H54 (cell line): ENCODE results near the gene ABCA13.

Experiments used
- DNase-seq: peaks from one replicate; pipeline ENCODE4 v3.0.0; 2011; ENCODE audit warnings: low spot score, mixed read lengths; ENCODE audit not compliant: insufficient read length
- FAIRE-seq: peaks from 3 replicates; lab custom pipeline; 2011; peaks lifted over from hg19 to GRCh38; lab: Jason Lieb, UNC
- POLR2A ChIP-seq: IDR thresholded peaks from 2 replicates; pipeline ENCODE4 v1.6.1; 2011; ENCODE audit warnings: low read depth, mild to moderate bottlenecking, low read length

Gene ABCA13

DNA sequence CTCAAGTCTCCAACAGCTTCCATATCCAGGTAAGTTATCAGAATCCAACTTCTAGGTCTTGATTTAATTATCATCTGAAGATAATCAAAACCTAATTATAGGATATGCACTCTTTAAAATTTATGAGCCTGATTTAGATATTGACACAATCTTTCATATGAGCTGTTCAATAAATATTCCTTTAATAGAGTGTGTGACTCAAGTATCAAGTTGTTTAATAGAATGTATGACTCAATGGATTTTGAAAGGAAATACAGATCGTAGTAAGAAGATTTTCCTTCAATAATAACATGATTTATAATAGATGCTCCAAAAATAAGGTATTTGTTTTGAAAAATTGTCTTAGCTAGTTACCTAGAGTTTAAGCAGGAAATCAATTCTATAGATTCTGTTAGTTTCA, 97.8 kb downstream of the ABCA13 start:
- no peak for TF ChIP-seq POLR2A
- DNase-seq (no peak), FAIRE-seq (no peak)

DNA sequence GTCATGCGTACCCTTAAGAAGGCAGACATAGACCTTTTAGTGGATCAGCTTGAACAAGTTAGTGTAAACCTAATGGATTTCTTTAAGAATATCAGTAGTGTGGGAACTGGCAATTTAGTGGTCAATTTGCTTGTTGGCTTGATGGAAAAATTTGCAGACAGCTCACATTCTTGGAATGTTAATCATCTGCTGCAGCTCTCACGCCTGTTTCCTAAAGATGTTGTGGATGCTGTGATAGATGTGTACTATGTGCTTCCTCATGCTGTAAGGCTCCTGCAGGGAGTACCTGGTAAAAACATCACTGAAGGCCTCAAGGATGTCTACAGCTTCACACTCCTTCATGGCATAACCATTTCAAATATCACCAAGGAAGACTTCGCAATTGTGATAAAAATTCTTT, 103.4 kb downstream of the ABCA13 start:
- DNase-seq = no peak
- peak; percentile 50 for FAIRE-seq
- no peak for TF ChIP-seq POLR2A

DNA sequence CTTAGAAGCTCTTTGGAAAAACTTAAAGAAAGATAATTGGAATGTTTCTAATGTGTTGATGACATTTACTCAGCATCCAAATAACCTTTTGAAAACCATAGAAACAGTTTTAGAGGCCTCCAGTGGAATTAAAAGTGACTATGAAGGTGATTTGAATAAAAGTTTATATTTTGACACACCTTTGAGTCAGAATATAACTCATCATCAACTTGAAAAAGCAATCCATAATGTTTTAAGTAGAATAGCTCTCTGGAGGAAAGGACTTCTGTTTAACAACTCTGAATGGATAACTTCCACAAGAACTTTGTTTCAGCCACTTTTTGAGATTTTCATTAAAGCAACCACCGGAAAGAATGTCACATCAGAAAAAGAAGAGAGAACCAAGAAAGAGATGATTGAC, 108.2 kb downstream of the ABCA13 start:
- no peak for FAIRE-seq
- no peak for DNase-seq
- no peak for TF ChIP-seq POLR2A

DNA sequence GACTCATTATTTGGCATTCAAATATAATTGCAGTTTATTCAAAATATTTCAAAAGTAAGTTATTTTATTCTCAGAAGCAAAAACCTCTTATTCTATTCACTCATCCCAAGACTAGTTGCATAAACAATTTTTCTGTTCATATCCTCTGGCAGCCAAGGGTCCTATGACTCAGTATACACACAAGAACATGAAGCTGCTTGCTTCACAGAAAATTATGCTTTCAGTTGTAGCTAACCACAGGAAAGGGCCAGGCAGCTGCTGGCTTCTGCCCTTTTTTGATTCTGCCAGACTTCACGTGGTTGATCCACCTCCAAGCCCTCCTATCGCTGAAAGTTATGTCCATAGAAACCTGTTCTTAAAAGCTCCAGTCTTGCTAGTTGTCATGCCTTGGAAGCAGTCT, 108.8 kb downstream of the ABCA13 start:
- no peak for TF ChIP-seq POLR2A
- no peak for FAIRE-seq
- no peak for DNase-seq

GRCh38 chr7:48285373-48285772, 114.1 kb downstream of the ABCA13 start:
- no peak for DNase-seq
- no peak for TF ChIP-seq POLR2A
- FAIRE-seq = no peak

DNA sequence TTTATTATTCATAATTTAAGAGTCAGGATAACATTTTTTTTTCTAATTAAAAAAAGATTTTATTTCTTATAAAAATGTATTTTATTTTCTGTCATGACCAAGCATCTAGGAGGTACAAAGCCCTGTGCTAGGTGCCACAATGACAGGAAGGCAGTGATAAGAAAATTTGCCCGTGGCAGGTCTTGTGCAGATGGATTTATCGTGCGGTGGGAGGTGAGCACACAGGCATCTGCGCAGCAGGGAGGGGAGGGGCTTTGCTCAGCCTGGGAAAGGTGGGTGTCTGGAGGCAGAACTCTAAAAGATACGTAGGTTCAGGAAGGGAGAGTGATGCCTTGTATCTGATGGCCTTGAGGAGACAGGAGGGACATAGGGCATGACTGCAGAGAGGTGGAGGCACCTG, 115.6 kb downstream of the ABCA13 start:
- TF ChIP-seq POLR2A = no peak
- FAIRE-seq (no peak), DNase-seq (no peak)

DNA sequence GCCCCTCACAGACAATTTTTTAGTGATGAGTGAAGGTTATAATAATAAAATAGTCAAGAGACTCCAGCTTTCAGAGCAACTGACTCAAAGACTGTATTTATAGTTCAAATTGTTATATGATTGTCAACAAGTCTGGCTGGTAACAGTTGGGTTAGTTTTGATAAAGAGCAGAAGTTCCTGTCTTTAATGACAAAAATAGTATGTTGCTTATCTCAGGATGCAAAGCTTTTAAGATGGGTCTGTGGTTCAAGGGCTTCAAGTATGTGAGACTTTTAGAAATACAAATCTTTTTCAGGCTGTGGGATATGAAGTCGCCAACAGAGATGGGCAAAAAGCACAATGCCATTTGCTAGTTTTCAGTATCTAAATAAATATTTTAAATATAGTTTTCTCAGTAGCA, 118.4 kb downstream of the ABCA13 start:
- FAIRE-seq (no peak), DNase-seq (no peak)
- no peak for TF ChIP-seq POLR2A

DNA sequence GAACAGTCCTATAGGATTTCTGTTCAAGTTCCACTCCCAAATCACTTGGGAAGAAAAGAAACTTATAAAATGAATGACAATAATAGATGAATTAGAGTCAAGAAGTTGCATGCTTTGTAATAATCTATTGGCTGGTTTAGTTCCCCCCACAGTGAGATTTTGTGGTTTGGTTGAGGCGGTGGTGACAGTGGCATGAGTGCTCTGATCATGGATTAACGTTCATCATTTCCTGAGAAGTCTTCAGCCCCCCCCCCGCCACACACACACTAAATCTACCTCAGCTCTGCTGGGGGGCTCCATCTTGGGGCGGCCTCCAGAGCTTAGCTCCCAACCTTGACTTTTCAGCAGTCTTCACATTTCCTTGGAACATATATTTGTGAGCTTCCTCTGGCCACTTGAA, 121.7 kb downstream of the ABCA13 start:
- DNase-seq (no peak), FAIRE-seq (no peak)
- TF ChIP-seq POLR2A = no peak

DNA sequence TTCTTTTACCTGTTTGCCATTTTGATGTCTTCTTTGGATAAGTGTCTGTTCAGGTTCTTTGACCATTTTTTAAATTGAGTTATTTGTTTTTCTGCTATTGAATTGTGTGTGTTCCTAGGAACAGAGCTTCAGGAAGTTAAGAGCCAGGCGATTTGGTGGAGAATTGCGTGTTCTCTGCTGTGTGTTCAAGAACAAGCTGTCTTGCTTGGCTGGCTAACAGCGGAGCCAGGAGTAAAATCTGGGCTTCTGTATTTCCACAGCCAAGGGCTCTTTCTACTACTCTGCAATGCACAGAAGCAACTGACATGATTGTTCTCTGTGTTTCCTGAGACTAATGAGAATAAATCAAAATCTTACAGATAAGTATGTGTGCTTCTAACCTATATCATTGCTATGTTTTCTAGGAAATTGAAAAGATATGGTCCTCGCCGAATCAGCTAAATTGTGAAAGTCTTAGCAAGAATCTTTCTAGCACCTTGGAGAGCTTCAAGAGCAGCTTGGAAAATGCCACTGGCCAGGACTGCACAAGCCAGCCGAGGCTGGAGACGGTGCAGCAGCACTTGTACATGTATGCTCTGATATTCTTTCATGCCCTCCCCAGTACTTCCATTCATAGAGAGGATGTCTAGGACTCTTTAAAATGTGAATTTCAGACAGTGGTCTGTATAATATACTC, 124.2 kb downstream of the ABCA13 start:
- TF ChIP-seq POLR2A = no peak
- no peak for FAIRE-seq
- no peak for DNase-seq

DNA sequence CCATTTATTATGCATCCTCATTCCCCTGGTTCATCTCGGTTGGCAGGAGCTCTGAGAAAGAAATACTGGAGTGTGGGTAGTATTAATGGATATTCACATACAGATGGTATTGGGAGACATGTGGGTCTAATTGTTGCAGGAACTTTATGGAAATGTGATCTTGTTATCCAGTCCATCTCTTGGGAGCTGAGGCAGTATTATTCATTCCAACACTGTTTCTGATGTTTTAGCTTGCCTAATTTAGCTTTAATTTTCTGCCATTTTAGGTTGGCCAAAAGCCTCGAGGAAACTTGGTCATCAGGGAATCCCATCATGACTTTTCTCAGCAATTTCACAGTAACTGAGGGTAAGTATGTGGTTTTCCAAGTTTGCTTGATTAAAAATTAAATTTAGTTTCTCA, 125.7 kb downstream of the ABCA13 start:
- DNase-seq = no peak
- TF ChIP-seq POLR2A = no peak
- FAIRE-seq = no peak

- FAIRE-seq (peak; percentile 82), DNase-seq (peak; percentile 35)
Observed at GRCh38 chr7:48298779-48299178, 127.5 kb downstream of the ABCA13 start.

DNA sequence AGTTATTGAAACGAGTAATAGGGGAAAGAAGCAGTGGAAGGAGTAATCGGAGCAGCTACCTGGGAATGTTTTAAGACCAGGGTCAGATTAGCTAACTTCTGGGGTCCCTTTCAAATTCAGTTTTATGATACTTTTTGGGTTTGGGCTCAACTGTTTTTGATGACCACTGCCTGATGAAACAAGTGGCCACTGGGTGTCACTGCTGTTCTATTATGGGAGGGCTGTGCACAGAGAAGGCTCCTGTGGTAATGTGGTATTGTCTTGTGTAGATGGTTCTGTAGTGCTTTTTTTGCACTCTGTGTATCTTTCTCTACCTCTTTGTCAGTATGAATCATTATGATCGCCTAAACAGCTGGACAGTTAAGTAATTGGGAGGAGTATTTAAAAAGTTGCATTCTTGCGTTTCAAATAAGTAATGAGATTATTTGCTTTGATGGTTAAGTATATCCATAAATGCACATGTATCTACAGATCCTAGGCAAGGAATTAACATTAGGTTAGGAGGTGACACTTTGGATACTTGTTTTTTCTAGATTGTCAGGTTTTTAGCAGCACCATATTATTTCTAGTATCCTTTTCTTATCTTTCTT, 128.4 kb downstream of the ABCA13 start:
- TF ChIP-seq POLR2A = no peak
- FAIRE-seq (peak; percentile 86), DNase-seq (peak; percentile 64)

More at GRCh38 chr7:48298779-48299178, 127.5 kb downstream of the ABCA13 start:
- TF ChIP-seq POLR2A = no peak

- DNase-seq = no peak
- no peak for TF ChIP-seq POLR2A
- no peak for FAIRE-seq
Observed at GRCh38 chr7:48300301-48300700, 129.0 kb downstream of the ABCA13 start.

DNA sequence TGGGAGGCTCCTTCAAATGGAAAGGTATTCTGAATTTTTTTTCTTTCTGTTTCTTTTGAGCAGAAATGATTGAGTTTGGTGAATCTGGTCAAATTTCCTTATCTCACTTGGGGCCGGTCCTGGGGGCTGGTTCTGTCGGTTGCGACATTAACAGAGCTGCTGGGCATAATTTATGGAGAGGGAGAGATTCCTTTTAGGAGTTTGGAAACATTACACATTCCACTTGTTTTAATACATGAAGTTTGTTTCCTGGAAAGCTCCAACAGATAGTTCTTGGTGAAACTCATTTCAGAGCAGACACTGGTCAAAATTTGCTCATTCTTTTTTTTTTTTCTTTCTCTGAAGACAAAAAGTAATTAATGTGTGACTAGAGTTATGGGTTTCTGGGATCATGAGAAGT, 129.9 kb downstream of the ABCA13 start:
- no peak for TF ChIP-seq POLR2A
- DNase-seq (no peak), FAIRE-seq (no peak)

- no peak for FAIRE-seq
Observed at GRCh38 chr7:48304641-48305040, 133.4 kb downstream of the ABCA13 start.

GRCh38 chr7:48305661-48306060, 134.4 kb downstream of the ABCA13 start:
- FAIRE-seq (no peak), DNase-seq (no peak)
- TF ChIP-seq POLR2A = no peak

More at GRCh38 chr7:48304641-48305040, 133.4 kb downstream of the ABCA13 start:
- DNase-seq = no peak
- no peak for TF ChIP-seq POLR2A
